OCI-LY1 (cell line): ENCODE measurements around the gene CUX1.
A peak's percentile ranks its signal among the peaks of the same experiment; 100 is the strongest.

Experiments
- H2AFZ ChIP-seq: fragments of 200-600 bp; sonication (generic), shearing (Covaris generic); 2 replicates; pipeline ENCODE4 v1.6.0; 2014; ENCODE audit warnings: antibody characterized with exemption, mild to moderate bottlenecking, low read length
- H3F3A ChIP-seq: fragments of 200-600 bp; sonication (generic), shearing (Covaris generic); 2 replicates; pipeline ENCODE4 v1.6.0; 2014; ENCODE audit warnings: mild to moderate bottlenecking, antibody characterized with exemption, low read length, moderate library complexity; ENCODE audit not compliant: insufficient read depth
- H3K27ac ChIP-seq: fragments of 200-600 bp; sonication (generic); 2 replicates; pipeline ENCODE4 v1.5.1; 2014; ENCODE audit warnings: low read length, mixed run types, mild to moderate bottlenecking, low read depth; ENCODE audit not compliant: poor library complexity, severe bottlenecking
- H3K27me3 ChIP-seq: fragments of 200-600 bp; sonication (generic); 2 replicates; pipeline ENCODE4 v1.6.0; 2014; ENCODE audit warnings: antibody characterized with exemption, mild to moderate bottlenecking, low read length, moderate library complexity; ENCODE audit not compliant: insufficient read depth
- H3K36me3 ChIP-seq: fragments of 200-600 bp; sonication (generic); 2 replicates; pipeline ENCODE4 v1.6.1; 2014; ENCODE audit warnings: mild to moderate bottlenecking, antibody characterized with exemption, low read length, moderate library complexity, mixed read lengths; ENCODE audit not compliant: insufficient read depth
- H3K4me1 ChIP-seq: fragments of 200-600 bp; sonication (generic); 2 replicates; pipeline ENCODE4 v1.5.1; 2014; ENCODE audit warnings: mild to moderate bottlenecking, low read length, moderate library complexity; ENCODE audit not compliant: insufficient read depth, severe bottlenecking
- H3K4me2 ChIP-seq: fragments of 200-600 bp; sonication (generic), shearing (Covaris generic); 2 replicates; pipeline ENCODE4 v1.6.1; 2014; ENCODE audit warnings: low read length
- H3K4me3 ChIP-seq: fragments of 200-600 bp; sonication (generic); 2 replicates; pipeline ENCODE4 v1.5.1; 2014; ENCODE audit warnings: low read length, low read depth, mild to moderate bottlenecking, mixed read lengths; ENCODE audit not compliant: poor library complexity, severe bottlenecking
- H3K79me2 ChIP-seq: fragments of 200-600 bp; shearing (Covaris generic); 2 replicates; pipeline ENCODE4 v1.6.1; 2016; ENCODE audit warnings: mixed run types, low read length, mixed read lengths; ENCODE audit not compliant: insufficient read depth
- H3K9ac ChIP-seq: fragments of 200-600 bp; sonication (generic), shearing (Covaris generic); 2 replicates; pipeline ENCODE4 v1.6.1; 2014; ENCODE audit warnings: mild to moderate bottlenecking, low read length, mixed read lengths
- H3K9me2 ChIP-seq: fragments of 200-600 bp; sonication (generic), shearing (Covaris generic); 2 replicates; pipeline ENCODE4 v1.6.1; 2014; ENCODE audit warnings: low read depth, mild to moderate bottlenecking, low read length, mixed read lengths
- H3K9me3 ChIP-seq: fragments of 200-600 bp; shearing (Covaris generic); 2 replicates; pipeline ENCODE4 v1.6.1; 2014; ENCODE audit warnings: low read length, mixed read lengths
- H4K20me1 ChIP-seq: fragments of 200-600 bp; sonication (generic), shearing (Covaris generic); 2 replicates; pipeline ENCODE4 v1.6.0; 2016; ENCODE audit warnings: mild to moderate bottlenecking, low read length; ENCODE audit not compliant: insufficient read depth
- EZH2 ChIP-seq: fragments of 200-600 bp; sonication (generic), shearing (Covaris generic); IDR thresholded peaks from 2 replicates; pipeline ENCODE4 v1.8.0; 2017; ENCODE audit warnings: borderline replicate concordance, mixed run types, mild to moderate bottlenecking, antibody characterized with exemption, low read length, moderate library complexity, mixed read lengths
- TF ChIP-seq, protein P1 (sequence below): fragments of 200-600 bp; sonication (generic), shearing (Covaris generic); IDR thresholded peaks from 2 replicates; pipeline ENCODE4 v1.5.1; 2017; ENCODE audit warnings: mild to moderate bottlenecking, antibody characterized with exemption, low read length, moderate library complexity, mixed read lengths

CUX1 gene

GRCh38 chr7:102284399-102284798 is 467.0 kb downstream of the CUX1 start:
- peaks cover 6% of the 10 kb centered on the region; the same call in 1 of the 2 replicates for H3F3A ChIP-seq
- H3K27me3 ChIP-seq, result peaks cover 5% of the 10 kb centered on the region; the same call in 1 of the 2 replicates
- H3K4me1 ChIP-seq, result peaks cover 49% of the 10 kb centered on the region
- TF ChIP-seq EZH2, result no peak
- TF ChIP-seq, protein P1, sequence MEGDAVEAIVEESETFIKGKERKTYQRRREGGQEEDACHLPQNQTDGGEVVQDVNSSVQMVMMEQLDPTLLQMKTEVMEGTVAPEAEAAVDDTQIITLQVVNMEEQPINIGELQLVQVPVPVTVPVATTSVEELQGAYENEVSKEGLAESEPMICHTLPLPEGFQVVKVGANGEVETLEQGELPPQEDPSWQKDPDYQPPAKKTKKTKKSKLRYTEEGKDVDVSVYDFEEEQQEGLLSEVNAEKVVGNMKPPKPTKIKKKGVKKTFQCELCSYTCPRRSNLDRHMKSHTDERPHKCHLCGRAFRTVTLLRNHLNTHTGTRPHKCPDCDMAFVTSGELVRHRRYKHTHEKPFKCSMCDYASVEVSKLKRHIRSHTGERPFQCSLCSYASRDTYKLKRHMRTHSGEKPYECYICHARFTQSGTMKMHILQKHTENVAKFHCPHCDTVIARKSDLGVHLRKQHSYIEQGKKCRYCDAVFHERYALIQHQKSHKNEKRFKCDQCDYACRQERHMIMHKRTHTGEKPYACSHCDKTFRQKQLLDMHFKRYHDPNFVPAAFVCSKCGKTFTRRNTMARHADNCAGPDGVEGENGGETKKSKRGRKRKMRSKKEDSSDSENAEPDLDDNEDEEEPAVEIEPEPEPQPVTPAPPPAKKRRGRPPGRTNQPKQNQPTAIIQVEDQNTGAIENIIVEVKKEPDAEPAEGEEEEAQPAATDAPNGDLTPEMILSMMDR, result no peak
- no peak overlapping the region for H3K4me3 ChIP-seq
- no peak overlapping the region for H3K27ac ChIP-seq
- no peak overlapping the region for H3K4me2 ChIP-seq
- H3K9me3 ChIP-seq, result no peaks in the 10 kb centered on the region
- peaks cover 4% of the 10 kb centered on the region; the same call in 1 of the 2 replicates for H3K36me3 ChIP-seq
- H3K9ac ChIP-seq, result no peak overlapping the region
- H3K79me2 ChIP-seq, result peaks cover 16% of the 10 kb centered on the region
- no peaks in the 10 kb centered on the region for H3K9me2 ChIP-seq
- H2AFZ ChIP-seq, result no peak overlapping the region
- no peaks in the 10 kb centered on the region for H4K20me1 ChIP-seq

GRCh38 chr7:102284891-102285539 is 467.6 kb downstream of the CUX1 start:
- Histone ChIP-seq H3F3A (peaks cover 6% of the 10 kb centered on the region; the same call in 1 of the 2 replicates), H3K27ac (no peak overlapping the region), H3K9ac (no peak overlapping the region), H3K79me2 (peaks cover 18% of the 10 kb centered on the region), H3K9me3 (no peaks in the 10 kb centered on the region), H3K4me3 (no peak overlapping the region), H3K4me2 (no peak overlapping the region), H3K9me2 (no peaks in the 10 kb centered on the region), H3K4me1 (peaks cover 48% of the 10 kb centered on the region), H3K36me3 (peaks cover 4% of the 10 kb centered on the region; the same call in 1 of the 2 replicates), H3K27me3 (peaks cover 5% of the 10 kb centered on the region; the same call in 1 of the 2 replicates), H4K20me1 (no peaks in the 10 kb centered on the region), H2AFZ (no peak overlapping the region)
- TF ChIP-seq EZH2, result no peak
- TF ChIP-seq, protein P1, result no peak

GRCh38 chr7:102285540-102286236 is 468.3 kb downstream of the CUX1 start:
- Histone ChIP-seq H3K4me1 (peaks cover 51% of the 10 kb centered on the region), H3K79me2 (peaks cover 18% of the 10 kb centered on the region), H3K9me3 (no peaks in the 10 kb centered on the region), H3K27ac (no peak overlapping the region), H3K4me2 (peak overlapping the region; percentile 87), H3K27me3 (peaks cover 5% of the 10 kb centered on the region; the same call in 1 of the 2 replicates), H2AFZ (no peak overlapping the region), H3K9ac (peak overlapping the region; percentile 73; the same call in 1 of the 2 replicates), H3K4me3 (peak overlapping the region; percentile 68), H3K36me3 (peaks cover 4% of the 10 kb centered on the region; the same call in 1 of the 2 replicates), H3K9me2 (no peaks in the 10 kb centered on the region), H3F3A (peaks cover 6% of the 10 kb centered on the region; the same call in 1 of the 2 replicates), H4K20me1 (no peaks in the 10 kb centered on the region)
- TF ChIP-seq, protein P1, result no peak
- TF ChIP-seq EZH2, result no peak
